ENCODE results near the gene LIMCH1.

LIMCH1 gene

GRCh38 chr4:41722181-41722580, 184.2 kb downstream of the LIMCH1 start:
- TF ChIP-seq CTCF (IDR thresholded peaks at IDR 0.05; ENCODE audit: insufficient read depth, low read length, poor library complexity, severe bottlenecking), result no peak
- H3K36me3 ChIP-seq (ENCODE audit: control insufficient read depth, insufficient read depth, low read length), result no peaks in the 10 kb centered on the region
- no peak overlapping the region for H3K4me3 ChIP-seq (replicated peaks; ENCODE audit: low read depth, low read length)
- H3K27me3 ChIP-seq (replicated peaks; ENCODE audit: control insufficient read depth, insufficient read depth, low read length), result no peaks in the 10 kb centered on the region
- DNase-seq (ENCODE audit: extremely low read depth, insufficient read length), result no peak

- H3K36me3 ChIP-seq (ENCODE audit: control insufficient read depth, insufficient read depth, low read length), result no peaks in the 10 kb centered on the region
- no peaks in the 10 kb centered on the region for H3K27me3 ChIP-seq (replicated peaks; ENCODE audit: control insufficient read depth, insufficient read depth, low read length)
- no peak overlapping the region for H3K4me3 ChIP-seq (replicated peaks; ENCODE audit: low read depth, low read length)
- TF ChIP-seq CTCF (IDR thresholded peaks at IDR 0.05; ENCODE audit: insufficient read depth, low read length, poor library complexity, severe bottlenecking), result no peak
- no peak for DNase-seq (ENCODE audit: extremely low read depth, insufficient read length)
Measured at GRCh38 chr4:41723286-41723685, 185.3 kb downstream of the LIMCH1 start.

- Histone ChIP-seq H3K36me3 (ENCODE audit: control insufficient read depth, insufficient read depth, low read length) (no peaks in the 10 kb centered on the region), H3K27me3 (replicated peaks; ENCODE audit: control insufficient read depth, insufficient read depth, low read length) (no peaks in the 10 kb centered on the region), H3K4me3 (replicated peaks; ENCODE audit: low read depth, low read length) (no peak overlapping the region)
- no peak for TF ChIP-seq CTCF (IDR thresholded peaks at IDR 0.05; ENCODE audit: insufficient read depth, low read length, poor library complexity, severe bottlenecking)
- DNase-seq (ENCODE audit: extremely low read depth, insufficient read length), result no peak
Measured at GRCh38 chr4:41725254-41725653, 187.3 kb downstream of the LIMCH1 start.

GRCh38 chr4:41727861-41728572, 190.1 kb downstream of the LIMCH1 start:
- peaks cover 2% of the 10 kb centered on the region for H3K27me3 ChIP-seq (replicated peaks; ENCODE audit: control insufficient read depth, insufficient read depth, low read length)
- H3K4me3 ChIP-seq (replicated peaks; ENCODE audit: low read depth, low read length), result no peak overlapping the region
- H3K36me3 ChIP-seq (ENCODE audit: control insufficient read depth, insufficient read depth, low read length), result no peaks in the 10 kb centered on the region
- no peak for TF ChIP-seq CTCF (IDR thresholded peaks at IDR 0.05; ENCODE audit: insufficient read depth, low read length, poor library complexity, severe bottlenecking)
- no peak for DNase-seq (ENCODE audit: extremely low read depth, insufficient read length)

- no peak for DNase-seq (ENCODE audit: extremely low read depth, insufficient read length)
- no peak overlapping the region for H3K4me3 ChIP-seq (replicated peaks; ENCODE audit: low read depth, low read length)
- TF ChIP-seq CTCF (IDR thresholded peaks at IDR 0.05; ENCODE audit: insufficient read depth, low read length, poor library complexity, severe bottlenecking), result no peak
Measured at GRCh38 chr4:41728573-41728913, 190.6 kb downstream of the LIMCH1 start.

More at GRCh38 chr4:41728573-41728913, 190.6 kb downstream of the LIMCH1 start:
- no peaks in the 10 kb centered on the region for H3K36me3 ChIP-seq (ENCODE audit: control insufficient read depth, insufficient read depth, low read length)
- peaks cover 2% of the 10 kb centered on the region for H3K27me3 ChIP-seq (replicated peaks; ENCODE audit: control insufficient read depth, insufficient read depth, low read length)

Measured in GM06990 (cell line).